Naive thymus-derived CD4-positive, alpha-beta T cell (primary cell): Measurements from ENCODE around the gene MAPKAP1. TPM values are rescaled to one million over a fixed set of nuclear protein-coding genes. Genes with fewer than 3 reads are reported as not detected.

Source experiments
- ATAC-seq: fragments of 150-1000 bp; cut with Tn5 transposase; 2 replicates; pipeline ENCODE4 v1.10.0; 2021; ENCODE audit warnings: mild to moderate bottlenecking, moderate library complexity
- CTCF ChIA-PET: fragments of 350-600 bp; sonication (Branson Sonifier 250); formaldehyde crosslinking; loops from one replicate; lab custom pipeline; 2021; ENCODE audit warnings: antibody characterized with exemption; lab: Charles Lee
- POLR2A ChIA-PET: fragments of 350-600 bp; sonication (Branson Sonifier 250); formaldehyde crosslinking; loops from one replicate; lab custom pipeline; 2021; ENCODE audit warnings: antibody characterized with exemption, inconsistent platforms; lab: Charles Lee
- DNase-seq, 9 donors: peaks; one replicate each; pipeline versions ENCODE4 v3.0.0 to v3.0.0-alpha.2; 2020 to 2022; ENCODE audit warnings: mixed read lengths in 1 of 9
- H3K27ac ChIP-seq: one replicate; pipeline ENCODE4 v1.7.0; 2013; ENCODE audit warnings: mild to moderate bottlenecking, low read depth, low read length, moderate library complexity
- H3K27me3 ChIP-seq, 2 donors: one replicate each; pipeline ENCODE4 v1.7.0; 2013; ENCODE audit warnings: low read length in 2 of 2, mild to moderate bottlenecking in 2 of 2, moderate library complexity in 2 of 2; ENCODE audit not compliant: control insufficient read depth in 2 of 2, insufficient read depth in 2 of 2
- H3K36me3 ChIP-seq, 3 experiments: 1 replicate in 2 of 3; 2 replicates in 1 of 3; pipeline ENCODE4 v1.7.0; 2013; ENCODE audit warnings: low read length in 3 of 3, mild to moderate bottlenecking in 3 of 3, moderate library complexity in 1 of 3; ENCODE audit not compliant: insufficient read depth in 3 of 3, control insufficient read depth in 2 of 3
- H3K4me1 ChIP-seq, 2 donors: one replicate each; pipeline ENCODE4 v1.7.0; 2013; ENCODE audit warnings: low read length in 2 of 2, mild to moderate bottlenecking in 2 of 2, moderate library complexity in 1 of 2; ENCODE audit not compliant: control insufficient read depth in 2 of 2, insufficient read depth in 2 of 2
- H3K4me3 ChIP-seq: 2 replicates; pipeline ENCODE4 v1.7.0; 2013; ENCODE audit warnings: mild to moderate bottlenecking, low read length
- H3K9me3 ChIP-seq, 3 experiments: 1 replicate in 2 of 3; 2 replicates in 1 of 3; pipeline ENCODE4 v1.7.0; 2013; ENCODE audit warnings: low read length in 3 of 3; ENCODE audit not compliant: control insufficient read depth in 2 of 3
- H3K27ac Mint-ChIP-seq, 9 donors: one replicate each; pipeline ENCODE4 v1.8.0; 2020 to 2022; ENCODE audit warnings: mixed read lengths in 9 of 9, mild to moderate bottlenecking in 8 of 9, moderate library complexity in 5 of 9, inconsistent platforms in 2 of 9
- H3K27me3 Mint-ChIP-seq, 5 donors: one replicate each; pipeline ENCODE4 v1.8.0; 2021 to 2022; ENCODE audit warnings: mixed read lengths in 5 of 5, mild to moderate bottlenecking in 1 of 5
- H3K36me3 Mint-ChIP-seq, 5 donors: one replicate each; pipeline ENCODE4 v1.8.0; 2020 to 2022; ENCODE audit warnings: mixed read lengths in 5 of 5, mild to moderate bottlenecking in 3 of 5, inconsistent platforms in 1 of 5
- H3K4me1 Mint-ChIP-seq, 7 donors: one replicate each; pipeline ENCODE4 v1.8.0; 2020 to 2022; ENCODE audit warnings: mixed read lengths in 7 of 7, mild to moderate bottlenecking in 3 of 7, inconsistent platforms in 1 of 7
- H3K4me3 Mint-ChIP-seq, 10 donors: one replicate each; pipeline ENCODE4 v1.8.0; 2020 to 2022; ENCODE audit warnings: mild to moderate bottlenecking in 10 of 10, mixed read lengths in 10 of 10, moderate library complexity in 6 of 10, inconsistent platforms in 2 of 10
- H3K9me3 Mint-ChIP-seq, 11 donors: one replicate each; pipeline ENCODE4 v1.8.0; 2020 to 2022; ENCODE audit warnings: mixed read lengths in 11 of 11, mild to moderate bottlenecking in 4 of 11, inconsistent platforms in 1 of 11, moderate library complexity in 1 of 11
- intact Hi-C, 2 donors: fragments of 100-400 bp; cut with micrococcal nuclease; formaldehyde crosslinking; loops; one replicate each; pipeline ENCODE4 v1.15.1; 2023
- polyA plus RNA-seq, 2 donors: library from polyadenylated mRNA; unstranded; fragments of 300-500 nt; fragmentation: Illumina TruSeq; gene quantifications; one replicate each; pipeline ENCODE4 v1.2.3, GENCODE V29; 2021
- total RNA-seq, 6 experiments: library from RNA in 5 of 6; stranded (reverse) in 5 of 6; gene quantifications; 1 replicate in 5 of 6; 2 replicates in 1 of 6; pipeline ENCODE4 v1.2.3 and lab custom pipeline; 2021 to 2026

MAPKAP1 gene
- total and polyA plus RNA-seq, 7 experiments from 2014 or later, result 41.3 to 73.6 (median 55.8) TPM

GRCh38 chr9:125504616-125505015 lies 202.4 kb downstream of the MAPKAP1 start:
- peaks cover 0 to 15% (median 0%) of the 10 kb centered on the region in 3 experiments for H3K36me3 ChIP-seq
- POLR2A ChIA-PET, result no interaction called here
- peaks cover 11 to 53% (median 42%) of the 10 kb centered on the region in 5 donors for H3K36me3 Mint-ChIP-seq

GRCh38 chr9:125497906-125498305 lies 209.1 kb downstream of the MAPKAP1 start:
- no peak overlapping the region for H3K4me3 ChIP-seq
- Mint-ChIP-seq H3K9me3 (peaks cover 0 to 2% (median 0%) of the 10 kb centered on the region in 11 donors), H3K27ac (no peak overlapping the region), H3K4me1 (peaks cover 0 to 4% (median 0%) of the 10 kb centered on the region in 7 donors), H3K36me3 (peaks cover 2 to 60% (median 21%) of the 10 kb centered on the region in 5 donors), H3K27me3 (no peaks in the 10 kb centered on the region), H3K4me3 (no peak overlapping the region)
- H3K27me3 ChIP-seq, result no peaks in the 10 kb centered on the region
- DNase-seq, result no peak
- ATAC-seq, result no peak
- intact Hi-C loops, result no loop called here
- CTCF ChIA-PET, result no interaction called here
- H3K4me1 ChIP-seq, result no peaks in the 10 kb centered on the region
- POLR2A ChIA-PET, result no interaction called here
- H3K9me3 ChIP-seq, result no peaks in the 10 kb centered on the region
- peaks cover 0 to under 1% (median 0%) of the 10 kb centered on the region in 3 experiments for H3K36me3 ChIP-seq
- no peak overlapping the region for H3K27ac ChIP-seq

More at GRCh38 chr9:125504616-125505015, 202.4 kb downstream of the MAPKAP1 start:
- intact Hi-C loops, result no loop called here
- Mint-ChIP-seq H3K27me3 (no peaks in the 10 kb centered on the region), H3K4me1 (peaks cover 0 to 8% (median 0%) of the 10 kb centered on the region in 7 donors), H3K27ac (no peak overlapping the region), H3K4me3 (no peak overlapping the region), H3K9me3 (no peaks in the 10 kb centered on the region)
- Histone ChIP-seq H3K4me1 (no peaks in the 10 kb centered on the region), H3K9me3 (no peaks in the 10 kb centered on the region), H3K27ac (no peak overlapping the region), H3K27me3 (no peaks in the 10 kb centered on the region), H3K4me3 (no peak overlapping the region)
- DNase-seq (no peak), ATAC-seq (no peak)
- CTCF ChIA-PET, result no interaction called here

- H3K4me1 ChIP-seq, result no peaks in the 10 kb centered on the region
- DNase-seq (no peak), ATAC-seq (no peak)
- Mint-ChIP-seq H3K9me3 (peaks cover 0 to 2% (median 0%) of the 10 kb centered on the region in 11 donors), H3K36me3 (peaks cover 2 to 60% (median 20%) of the 10 kb centered on the region in 5 donors), H3K27ac (no peak overlapping the region), H3K4me1 (peaks cover 0 to 4% (median 0%) of the 10 kb centered on the region in 7 donors), H3K4me3 (no peak overlapping the region), H3K27me3 (no peaks in the 10 kb centered on the region)
- CTCF ChIA-PET, result no interaction called here
- H3K4me3 ChIP-seq, result no peak overlapping the region
- POLR2A ChIA-PET, result no interaction called here
- H3K9me3 ChIP-seq, result no peaks in the 10 kb centered on the region
- H3K36me3 ChIP-seq, result no peaks in the 10 kb centered on the region
- intact Hi-C loops, result no loop called here
- no peaks in the 10 kb centered on the region for H3K27me3 ChIP-seq
- H3K27ac ChIP-seq, result no peak overlapping the region
Observed at GRCh38 chr9:125497478-125497877, 209.5 kb downstream of the MAPKAP1 start.

- Mint-ChIP-seq H3K9me3 (peaks cover 0 to 2% (median 0%) of the 10 kb centered on the region in 11 donors), H3K27ac (no peak overlapping the region), H3K4me1 (peaks cover 0 to 4% (median 0%) of the 10 kb centered on the region in 7 donors), H3K36me3 (peaks cover 2 to 54% (median 13%) of the 10 kb centered on the region in 5 donors), H3K27me3 (no peaks in the 10 kb centered on the region), H3K4me3 (no peak overlapping the region)
- Histone ChIP-seq H3K9me3 (no peaks in the 10 kb centered on the region), H3K4me1 (no peaks in the 10 kb centered on the region), H3K4me3 (no peak overlapping the region), H3K27me3 (no peaks in the 10 kb centered on the region), H3K36me3 (no peaks in the 10 kb centered on the region), H3K27ac (no peak overlapping the region)
- intact Hi-C loops, result no loop called here
- ATAC-seq (no peak), DNase-seq (no peak)
- ChIA-PET CTCF (no interaction called here), POLR2A (no interaction called here)
Observed at GRCh38 chr9:125496313-125496834, 210.6 kb downstream of the MAPKAP1 start.

GRCh38 chr9:125495172-125496119 lies 211.6 kb downstream of the MAPKAP1 start:
- Mint-ChIP-seq H3K27ac (no peak overlapping the region), H3K4me1 (peaks cover 0 to 4% (median 0%) of the 10 kb centered on the region in 7 donors), H3K36me3 (peaks cover 2 to 48% (median 5%) of the 10 kb centered on the region in 5 donors), H3K27me3 (no peaks in the 10 kb centered on the region), H3K9me3 (peaks cover 0 to 2% (median 0%) of the 10 kb centered on the region in 11 donors), H3K4me3 (no peak overlapping the region)
- intact Hi-C loops, result no loop called here
- no peak for DNase-seq
- ChIA-PET CTCF (no interaction called here), POLR2A (no interaction called here)
- no peak overlapping the region for H3K4me3 ChIP-seq
- no peaks in the 10 kb centered on the region for H3K27me3 ChIP-seq
- no peaks in the 10 kb centered on the region for H3K9me3 ChIP-seq
- no peak for ATAC-seq
- no peak overlapping the region for H3K27ac ChIP-seq
- no peaks in the 10 kb centered on the region for H3K4me1 ChIP-seq
- H3K36me3 ChIP-seq, result no peaks in the 10 kb centered on the region

- Histone ChIP-seq H3K4me3 (no peak overlapping the region), H3K27ac (no peak overlapping the region), H3K4me1 (no peaks in the 10 kb centered on the region), H3K9me3 (no peaks in the 10 kb centered on the region), H3K27me3 (no peaks in the 10 kb centered on the region), H3K36me3 (no peaks in the 10 kb centered on the region)
- POLR2A ChIA-PET, result no interaction called here
- Mint-ChIP-seq H3K36me3 (peaks cover 0 to 46% (median 4%) of the 10 kb centered on the region in 5 donors), H3K4me1 (peaks cover 0 to 4% (median 0%) of the 10 kb centered on the region in 7 donors), H3K27me3 (no peaks in the 10 kb centered on the region), H3K4me3 (no peak overlapping the region), H3K9me3 (peaks cover 0 to 2% (median 0%) of the 10 kb centered on the region in 11 donors), H3K27ac (no peak overlapping the region)
- DNase-seq (no peak), ATAC-seq (no peak)
- intact Hi-C loops, result no loop called here
- CTCF ChIA-PET, result no interaction called here
Observed at GRCh38 chr9:125494653-125494915, 212.4 kb downstream of the MAPKAP1 start.
